ENCODE measurements around the gene SPEM2.
"Not testable (repeated sequence)": the region's sequence is repeated elsewhere in the genome, so short reads cannot be mapped to it uniquely, and the experiment has no call there.

SPEM2 gene

DNA sequence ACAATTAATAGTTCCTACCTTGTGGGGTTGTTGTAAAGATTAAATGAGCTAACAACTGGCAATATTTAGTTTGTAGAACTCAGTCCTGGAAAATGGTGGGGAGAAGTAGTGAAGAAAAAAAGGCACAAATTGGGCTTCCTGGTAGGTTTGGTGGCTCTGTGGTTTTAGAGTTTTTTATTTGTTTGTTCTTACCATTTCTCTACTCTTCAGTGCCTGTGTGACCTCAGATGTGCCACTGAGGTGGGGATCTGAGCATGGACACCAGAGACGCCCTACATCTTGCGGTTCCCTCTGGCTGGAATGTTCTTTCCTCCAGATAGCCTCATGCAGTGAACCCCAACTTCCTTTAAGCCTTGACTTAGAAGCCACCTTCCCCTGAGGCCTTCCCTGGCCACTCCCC lies 46.3 kb downstream of the SPEM2 start:
- no peak for DNase-seq (ENCODE audit: low read depth in 3 of 3)

DNA sequence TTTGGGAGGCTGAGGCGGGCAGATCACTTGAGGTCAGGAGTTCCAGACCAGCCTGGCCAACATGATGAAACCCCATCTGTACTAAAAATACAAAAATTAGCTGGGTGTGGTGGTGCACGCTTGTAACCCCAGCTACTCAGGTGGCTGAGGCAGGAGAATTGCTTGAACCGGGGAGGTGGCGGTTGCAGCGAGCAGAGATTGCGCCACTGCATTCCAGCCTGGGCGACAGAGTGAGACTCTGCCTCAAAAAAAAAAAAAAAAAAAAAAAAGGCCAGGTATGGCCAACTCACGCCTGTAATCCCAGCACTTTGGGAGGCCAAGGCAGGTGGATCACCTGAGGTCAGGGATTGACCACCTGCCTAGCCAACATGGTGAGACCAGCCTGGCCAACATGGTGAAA lies 49.4 kb downstream of the SPEM2 start:
- not testable (repeated sequence) for DNase-seq (ENCODE audit: low read depth in 3 of 3)

DNA sequence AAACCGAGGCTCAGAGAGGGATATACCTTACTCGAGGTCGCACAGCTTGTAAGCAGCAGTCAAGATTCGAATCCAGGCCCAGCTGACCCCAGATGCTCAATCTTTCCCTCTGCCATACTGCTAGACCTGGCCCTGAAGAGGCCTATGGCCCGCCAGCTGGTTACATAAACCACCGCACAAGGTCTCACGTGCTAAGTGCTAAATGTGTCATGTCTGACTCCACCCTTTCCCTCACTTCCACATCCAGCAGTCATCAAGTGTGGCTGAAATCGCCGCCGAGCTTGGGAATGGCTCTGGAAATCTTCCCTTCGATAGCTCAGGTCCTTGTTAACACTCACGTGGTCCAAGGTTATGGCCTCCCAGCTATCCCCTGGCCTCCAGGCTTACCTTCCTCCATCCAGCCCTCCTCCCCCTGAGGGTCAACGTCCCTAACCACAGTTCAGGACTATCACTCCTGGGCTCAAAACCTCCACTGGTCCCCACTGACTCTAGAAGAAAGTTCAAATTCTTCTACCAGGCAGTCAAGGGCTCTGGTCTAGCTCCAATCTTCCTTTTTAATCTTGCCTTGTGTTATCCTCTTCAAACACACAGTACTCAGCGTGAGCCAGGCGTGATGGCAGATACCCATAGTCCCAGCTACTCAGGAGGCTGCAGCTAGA lies 50.5 kb downstream of the SPEM2 start:
- DNase-seq (ENCODE audit: low read depth in 3 of 3): no peak

DNA sequence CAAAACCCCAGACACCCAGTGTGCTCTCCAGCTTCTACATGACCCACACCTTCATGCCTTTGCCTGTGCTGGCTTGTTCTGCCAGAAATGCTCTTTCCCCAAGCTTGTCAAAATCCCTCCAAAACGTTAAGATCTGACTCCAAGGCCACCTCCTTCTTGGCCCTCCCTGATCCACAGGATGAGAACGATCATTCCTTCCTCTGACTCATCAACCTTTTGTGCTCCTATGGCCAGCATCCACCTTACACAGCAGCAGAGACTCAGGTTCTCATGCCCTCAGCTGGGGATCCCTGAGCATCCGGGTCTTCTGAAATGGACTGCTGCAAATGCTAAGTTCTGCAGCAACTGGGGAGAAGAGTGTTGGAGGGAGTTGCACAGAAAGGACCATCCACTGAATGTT lies 51.1 kb downstream of the SPEM2 start:
- no peak for DNase-seq (ENCODE audit: low read depth in 3 of 3)

DNA sequence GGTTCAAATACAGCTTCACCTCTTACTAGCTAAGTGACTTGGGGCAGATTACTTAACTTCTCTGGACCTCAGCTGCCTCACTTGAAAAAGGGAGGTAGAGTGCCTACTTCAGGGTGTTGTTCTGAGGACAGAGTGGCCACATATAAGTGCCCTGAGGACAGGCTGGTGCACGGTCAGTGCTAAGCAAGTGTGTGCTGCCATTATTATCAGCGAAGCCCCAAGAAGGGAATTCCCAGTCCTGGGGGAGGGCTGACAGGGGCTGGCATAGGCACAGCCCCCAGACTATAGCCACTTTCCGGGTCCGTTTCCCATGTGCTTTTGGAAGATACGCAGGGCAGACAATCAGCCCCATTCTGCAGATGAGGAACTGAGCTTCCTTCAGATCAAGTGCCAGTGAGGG lies 51.5 kb downstream of the SPEM2 start:
- DNase-seq (ENCODE audit: low read depth in 3 of 3): no peak

All from stimulated activated CD4-positive, alpha-beta T cell treated with anti-CD3 and anti-CD28 coated beads, TNF-alpha, amount 100 ng/mL, for 24 hours (primary cell).